Hepatocyte (in vitro differentiated cells): ENCODE data around the gene MTG2. TPM values are rescaled to one million over a fixed set of nuclear protein-coding genes. Genes with fewer than 3 reads are reported as not detected.

Experiments
- DNase-seq: peaks from one replicate; pipeline ENCODE4 v3.0.0-alpha.2; 2016; ENCODE audit warnings: low spot score
- H2AFZ ChIP-seq: fragments of 200-600 bp; sonication (generic); 2 replicates; pipeline ENCODE4 v1.6.0; 2016; ENCODE audit warnings: antibody characterized with exemption, mild to moderate bottlenecking
- H3K27ac ChIP-seq: fragments of 200-600 bp; sonication (generic); 2 replicates; pipeline ENCODE4 v1.5.1; 2016; ENCODE audit warnings: mild to moderate bottlenecking
- H3K27me3 ChIP-seq: fragments of 200-600 bp; sonication (generic); 2 replicates; pipeline ENCODE4 v1.6.1; 2016
- H3K36me3 ChIP-seq: fragments of 200-600 bp; sonication (generic); replicated peaks from 2 replicates; pipeline ENCODE4 v1.5.1; 2016; ENCODE audit warnings: low read depth; ENCODE audit not compliant: insufficient read depth
- H3K4me1 ChIP-seq: fragments of 200-600 bp; sonication (generic); 2 replicates; pipeline ENCODE4 v1.5.1; 2016; ENCODE audit warnings: mild to moderate bottlenecking, moderate library complexity; ENCODE audit not compliant: insufficient read depth
- H3K4me2 ChIP-seq: fragments of 200-600 bp; sonication (generic); 2 replicates; pipeline ENCODE4 v1.6.0; 2016
- H3K4me3 ChIP-seq: fragments of 200-600 bp; sonication (generic); 2 replicates; pipeline ENCODE4 v1.5.1; 2016; ENCODE audit warnings: mild to moderate bottlenecking
- H3K79me2 ChIP-seq: fragments of 200-600 bp; sonication (generic); 2 replicates; pipeline ENCODE4 v1.6.0; 2017; ENCODE audit warnings: mild to moderate bottlenecking
- H3K9me2 ChIP-seq: fragments of 200-600 bp; sonication (generic); replicated peaks from 2 replicates; pipeline ENCODE4 v1.6.0; 2017; ENCODE audit warnings: mild to moderate bottlenecking; ENCODE audit not compliant: insufficient read depth
- H3K9me3 ChIP-seq: fragments of 200-600 bp; sonication (generic); 2 replicates; pipeline ENCODE4 v1.5.1; 2016; ENCODE audit warnings: low read depth, mild to moderate bottlenecking
- H4K20me1 ChIP-seq: fragments of 200-600 bp; sonication (generic); 2 replicates; pipeline ENCODE4 v1.6.0; 2016; ENCODE audit warnings: mild to moderate bottlenecking; ENCODE audit not compliant: insufficient read depth, poor library complexity, severe bottlenecking
- CTCF ChIP-seq: fragments of 200-600 bp; sonication (generic); IDR thresholded peaks from 2 replicates; pipeline ENCODE4 v1.5.1; 2016; ENCODE audit warnings: antibody characterized with exemption, mild to moderate bottlenecking; ENCODE audit not compliant: poor library complexity
- EZH2 ChIP-seq: fragments of 200-600 bp; sonication (generic); IDR thresholded peaks from 2 replicates; pipeline ENCODE4 v1.6.1; 2016; ENCODE audit warnings: antibody characterized with exemption, mild to moderate bottlenecking, borderline replicate concordance
- EZH2phosphoT487 ChIP-seq: fragments of 200-600 bp; sonication (generic); IDR thresholded peaks from one replicate; pipeline ENCODE4 v1.6.1; 2018; ENCODE audit warnings: antibody characterized with exemption, mild to moderate bottlenecking, low read depth, moderate library complexity; ENCODE audit not compliant: unreplicated experiment, severe bottlenecking
- WGBS: methylation state at CpG from one replicate; pipeline ENCODE4 v1.1.6; 2016; ENCODE audit warnings: low lambda C conversion rate; ENCODE audit errors: missing lambda C conversion rate; 5-methylcytosine and 5-hydroxymethylcytosine counted together
- polyA plus RNA-seq: library from polyadenylated mRNA; unstranded; fragments of >200 nt; fragmentation: Nextera tagmentation; extraction: Ambion mirVana; gene quantifications from 2 replicates; pipeline ENCODE4 v1.2.1, GENCODE V29; 2016
- total RNA-seq: library from RNA; depleted of rRNA; stranded (reverse); fragments of >200 nt; gene quantifications from 2 replicates; pipeline ENCODE4 v1.2.3, GENCODE V29; 2014

Gene MTG2
- total and polyA plus RNA-seq, 2 experiments from 2014 or later: 18.4 to 26.7 TPM

GRCh38 chr20:62235001-62235776 is 52.4 kb downstream of the MTG2 start:
- Histone ChIP-seq H2AFZ (no peak overlapping the region), H3K4me3 (no peak overlapping the region), H3K36me3 (no peaks in the 10 kb centered on the region), H3K79me2 (peaks cover 16% of the 10 kb centered on the region), H3K9me3 (no peaks in the 10 kb centered on the region), H3K27ac (no peak overlapping the region), H3K27me3 (no peaks in the 10 kb centered on the region), H3K9me2 (no peaks in the 10 kb centered on the region), H4K20me1 (peaks cover 13% of the 10 kb centered on the region), H3K4me1 (peaks cover 8% of the 10 kb centered on the region), H3K4me2 (no peak overlapping the region)
- no peak for DNase-seq
- no peak for TF ChIP-seq EZH2phosphoT487
- no peak for TF ChIP-seq EZH2
- TF ChIP-seq CTCF: no peak
- WGBS: 85% methylated on average over 16 of the region's 16 CpGs

DNA sequence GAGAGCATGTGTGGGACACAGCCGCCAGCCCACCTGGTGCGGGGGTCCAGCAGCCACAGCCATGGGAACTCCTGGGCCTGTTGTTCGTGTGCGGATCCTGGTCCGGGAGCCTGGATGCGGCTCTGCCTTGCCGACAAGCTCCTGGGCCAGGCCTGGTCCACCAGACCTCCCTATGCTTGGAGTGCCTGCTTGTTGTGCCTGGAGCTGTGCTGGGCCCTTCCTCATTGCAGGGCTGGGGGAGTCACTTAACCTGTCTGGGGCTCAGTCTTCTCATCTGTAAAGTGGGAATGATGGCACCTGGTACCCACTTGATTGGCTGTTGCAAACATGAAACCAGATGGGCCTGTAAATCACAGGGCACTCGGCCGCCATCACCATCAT is 52.9 kb downstream of the MTG2 start:
- H3K4me3 ChIP-seq: no peak overlapping the region
- peaks cover 22% of the 10 kb centered on the region for H3K79me2 ChIP-seq
- WGBS: 98% methylated on average over 9 of the region's 9 CpGs
- peaks cover 10% of the 10 kb centered on the region for H3K4me1 ChIP-seq
- no peaks in the 10 kb centered on the region for H3K27me3 ChIP-seq
- no peak for DNase-seq
- no peak overlapping the region for H2AFZ ChIP-seq
- H3K27ac ChIP-seq: no peak overlapping the region
- no peak overlapping the region for H3K4me2 ChIP-seq
- TF ChIP-seq EZH2phosphoT487 (no peak), CTCF (no peak), EZH2 (no peak)
- H3K9me3 ChIP-seq: no peaks in the 10 kb centered on the region
- no peaks in the 10 kb centered on the region for H3K9me2 ChIP-seq
- no peaks in the 10 kb centered on the region for H3K36me3 ChIP-seq
- H4K20me1 ChIP-seq: peaks cover 19% of the 10 kb centered on the region

GRCh38 chr20:62236200-62236599 is 53.4 kb downstream of the MTG2 start:
- Histone ChIP-seq H3K9me2 (no peaks in the 10 kb centered on the region), H3K36me3 (no peaks in the 10 kb centered on the region), H3K4me2 (no peak overlapping the region), H3K79me2 (peaks cover 26% of the 10 kb centered on the region), H3K9me3 (no peaks in the 10 kb centered on the region), H3K27ac (no peak overlapping the region), H4K20me1 (peaks cover 22% of the 10 kb centered on the region), H3K4me3 (no peak overlapping the region), H2AFZ (no peak overlapping the region), H3K4me1 (peaks cover 10% of the 10 kb centered on the region), H3K27me3 (no peaks in the 10 kb centered on the region)
- no peak for TF ChIP-seq EZH2
- no peak for TF ChIP-seq CTCF
- TF ChIP-seq EZH2phosphoT487: no peak
- DNase-seq: no peak
- 81% methylated on average over 6 of the region's 6 CpGs for WGBS
